ENCODE results near the gene PLCG2.

The PLCG2 gene

GRCh38 chr16:81921085-81921814 is 142.2 kb downstream of the PLCG2 start:
- no peak for DNase-seq (ENCODE audit: extremely low spot score)
- POLR2A ChIA-PET = no interaction called here
- CTCF ChIA-PET = no interaction called here
- TF ChIP-seq CTBP1 (IDR thresholded peaks at IDR 0.05; ENCODE audit: borderline replicate concordance) (no peak), LEF1 (IDR thresholded peaks at IDR 0.05; ENCODE audit: borderline replicate concordance) (no peak), L3MBTL2 (conservative IDR thresholded peaks at IDR 0.05) (no peak), SP1 (IDR thresholded peaks at IDR 0.05) (no peak), FOXM1 (IDR thresholded peaks at IDR 0.05; ENCODE audit: borderline replicate concordance) (no peak), ELF4 (IDR thresholded peaks at IDR 0.05) (no peak), TARDBP (IDR thresholded peaks at IDR 0.05) (no peak), SUZ12 (IDR thresholded peaks at IDR 0.05) (no peak), PKNOX1 (IDR thresholded peaks at IDR 0.05) (no peak), ARNT (IDR thresholded peaks at IDR 0.05) (no peak), HDGF (IDR thresholded peaks at IDR 0.05; ENCODE audit: borderline replicate concordance) (no peak), NFRKB (IDR thresholded peaks at IDR 0.05) (no peak)

- CTCF ChIA-PET = no interaction called here
- TF ChIP-seq BHLHE40 (IDR thresholded peaks at IDR 0.05; ENCODE audit: borderline replicate concordance) = no peak
- TF ChIP-seq ELF4 (IDR thresholded peaks at IDR 0.05) = no peak
- TF ChIP-seq ARNT (IDR thresholded peaks at IDR 0.05) = no peak
- no peak for TF ChIP-seq FOXA1 (IDR thresholded peaks at IDR 0.05)
- POLR2A ChIA-PET = no interaction called here
- DNase-seq (ENCODE audit: extremely low spot score) = no peak
These were observed 142.9 kb downstream of the PLCG2 start for GRCh38 chr16:81921843-81922584.

DNA sequence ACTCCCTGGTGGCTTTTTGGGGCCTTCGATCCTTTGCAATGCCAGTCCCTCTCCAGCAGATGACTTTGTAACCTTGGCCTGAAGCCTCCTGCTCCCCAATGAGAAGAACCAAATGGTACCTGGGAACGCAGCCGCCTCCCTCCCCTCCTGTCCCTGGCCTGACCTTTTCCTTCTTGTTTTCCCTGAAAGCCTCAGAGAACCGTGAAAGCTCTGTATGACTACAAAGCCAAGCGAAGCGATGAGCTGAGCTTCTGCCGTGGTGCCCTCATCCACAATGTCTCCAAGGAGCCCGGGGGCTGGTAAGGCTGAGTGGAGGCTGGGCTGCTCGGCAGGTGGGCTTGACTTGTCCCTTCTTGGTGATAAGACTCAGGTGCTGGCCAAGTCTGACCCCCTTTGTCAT is 144.2 kb downstream of the PLCG2 start:
- CTCF ChIA-PET = interaction anchor here (0.6 kb wide), 1 partner anchor 18 kb away, joined by 3 read pairs; no protein-coding TSS in a partner anchor
- POLR2A ChIA-PET = no interaction called here
- no peak for DNase-seq (ENCODE audit: extremely low spot score)
- TF ChIP-seq L3MBTL2 (conservative IDR thresholded peaks at IDR 0.05) (no peak), BHLHE40 (IDR thresholded peaks at IDR 0.05; ENCODE audit: borderline replicate concordance) (no peak), HDGF (IDR thresholded peaks at IDR 0.05; ENCODE audit: borderline replicate concordance) (no peak), FOXA1 (IDR thresholded peaks at IDR 0.05) (no peak), SP1 (IDR thresholded peaks at IDR 0.05) (no peak), ARNT (IDR thresholded peaks at IDR 0.05) (no peak), ELF4 (IDR thresholded peaks at IDR 0.05) (no peak), FOXM1 (IDR thresholded peaks at IDR 0.05; ENCODE audit: borderline replicate concordance) (no peak), NFRKB (IDR thresholded peaks at IDR 0.05) (no peak), FOXK2 (IDR thresholded peaks at IDR 0.05) (no peak), ZNF384 (IDR thresholded peaks at IDR 0.05) (no peak), SUZ12 (IDR thresholded peaks at IDR 0.05) (no peak), TARDBP (IDR thresholded peaks at IDR 0.05) (no peak), CTBP1 (IDR thresholded peaks at IDR 0.05; ENCODE audit: borderline replicate concordance) (no peak), PKNOX1 (IDR thresholded peaks at IDR 0.05) (no peak), LEF1 (IDR thresholded peaks at IDR 0.05; ENCODE audit: borderline replicate concordance) (no peak)

DNA sequence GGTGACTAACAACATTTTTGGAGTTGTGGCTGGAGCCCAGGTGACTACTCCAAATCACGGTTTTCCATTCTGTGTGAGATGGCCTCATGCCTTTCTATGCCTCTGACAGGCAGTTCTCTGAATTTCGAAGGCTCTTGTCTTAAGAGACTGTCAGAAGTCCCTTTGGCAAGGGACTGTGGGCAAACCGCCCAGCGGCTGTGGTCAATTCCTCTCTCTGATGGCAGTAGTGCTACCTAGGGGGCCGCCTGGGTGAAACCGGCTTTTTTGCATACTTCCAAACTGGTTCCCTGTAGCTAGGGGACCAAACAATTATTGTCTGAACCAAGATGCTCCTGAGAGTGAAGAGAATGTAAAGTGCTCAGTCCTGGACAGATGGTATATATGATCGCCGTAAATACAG is 145.9 kb downstream of the PLCG2 start:
- POLR2A ChIA-PET = no interaction called here
- CTCF ChIA-PET = no interaction called here
- TF ChIP-seq HDGF (IDR thresholded peaks at IDR 0.05; ENCODE audit: borderline replicate concordance) (no peak), SUZ12 (IDR thresholded peaks at IDR 0.05) (no peak), FOXA1 (IDR thresholded peaks at IDR 0.05) (no peak)
- DNase-seq (ENCODE audit: extremely low spot score) = no peak

- ChIA-PET CTCF (no interaction called here), POLR2A (no interaction called here)
- TF ChIP-seq SUZ12 (IDR thresholded peaks at IDR 0.05) = no peak
- no peak for TF ChIP-seq BHLHE40 (IDR thresholded peaks at IDR 0.05; ENCODE audit: borderline replicate concordance)
- no peak for TF ChIP-seq ARNT (IDR thresholded peaks at IDR 0.05)
- TF ChIP-seq FOXM1 (IDR thresholded peaks at IDR 0.05; ENCODE audit: borderline replicate concordance) = no peak
- no peak for TF ChIP-seq CTBP1 (IDR thresholded peaks at IDR 0.05; ENCODE audit: borderline replicate concordance)
- TF ChIP-seq ZNF384 (IDR thresholded peaks at IDR 0.05) = no peak
- TF ChIP-seq SP1 (IDR thresholded peaks at IDR 0.05) = no peak
- TF ChIP-seq PKNOX1 (IDR thresholded peaks at IDR 0.05) = no peak
- TF ChIP-seq NFRKB (IDR thresholded peaks at IDR 0.05) = no peak
- no peak for TF ChIP-seq L3MBTL2 (conservative IDR thresholded peaks at IDR 0.05)
- no peak for DNase-seq (ENCODE audit: extremely low spot score)
These were observed 146.9 kb downstream of the PLCG2 start for GRCh38 chr16:81926036-81926435.

- ChIA-PET POLR2A (no interaction called here), CTCF (no interaction called here)
- TF ChIP-seq CTBP1 (IDR thresholded peaks at IDR 0.05; ENCODE audit: borderline replicate concordance) = no peak
- TF ChIP-seq LEF1 (IDR thresholded peaks at IDR 0.05; ENCODE audit: borderline replicate concordance) = no peak
- TF ChIP-seq ZNF384 (IDR thresholded peaks at IDR 0.05) = no peak
- TF ChIP-seq TARDBP (IDR thresholded peaks at IDR 0.05) = no peak
- DNase-seq (ENCODE audit: extremely low spot score) = no peak
These were observed 148.6 kb downstream of the PLCG2 start for GRCh38 chr16:81927561-81928185.
